ENCODE data around the gene KIR2DL3. TPM values are rescaled to one million over a fixed set of nuclear protein-coding genes. Genes with fewer than 3 reads are reported as not detected.
"Not testable (repeated sequence)": the region's sequence is repeated elsewhere in the genome, so short reads cannot be mapped to it uniquely, and the experiment has no call there.

Gene KIR2DL3
- total RNA-seq, 6 experiments from 2014 or later: not detected

GRCh38 chr19:54766464-54766863, 28.2 kb downstream of the KIR2DL3 start:
- DNase-seq; H3K27me3 Mint-ChIP-seq (ENCODE audit: insufficient read depth); H3K27ac Mint-ChIP-seq; H3K4me3 Mint-ChIP-seq; H3K4me1 Mint-ChIP-seq (ENCODE audit: low read depth): not testable (repeated sequence)
- peaks cover 10% of the 10 kb centered on the region; the same call in 1 of the 2 replicates for H3K36me3 Mint-ChIP-seq (ENCODE audit: low read depth)
- peaks cover 39% of the 10 kb centered on the region for H3K9me3 Mint-ChIP-seq

DNA sequence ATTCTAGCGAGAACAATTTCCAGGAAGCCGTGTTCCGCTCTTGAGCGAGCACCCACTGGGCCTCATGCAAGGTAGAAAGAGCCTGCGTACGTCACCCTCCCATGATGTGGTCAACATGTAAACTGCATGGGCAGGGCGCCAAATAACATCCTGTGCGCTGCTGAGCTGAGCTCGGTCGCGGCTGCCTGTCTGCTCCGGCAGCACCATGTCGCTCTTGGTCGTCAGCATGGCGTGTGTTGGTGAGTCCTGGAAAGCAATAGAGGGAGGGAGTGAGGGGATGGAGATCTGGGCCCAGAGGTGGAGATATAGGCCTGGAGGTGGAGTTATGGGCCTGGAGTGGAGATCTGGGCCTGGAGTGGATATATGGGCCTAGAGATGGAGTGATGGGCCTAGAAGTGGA, 31.3 kb downstream of the KIR2DL3 start, which contains the start of gene KIR2DL1:
TSS of gene KIR2DL1 (plus strand) at position 148 of the 400 bp plus-strand sequence. CDS start at position 206, 58 bp downstream.
- not testable (repeated sequence) for DNase-seq; H3K4me1 Mint-ChIP-seq (ENCODE audit: low read depth); H3K27ac Mint-ChIP-seq; H3K27me3 Mint-ChIP-seq (ENCODE audit: insufficient read depth); H3K4me3 Mint-ChIP-seq
- Mint-ChIP-seq H3K9me3 (peaks cover 59% of the 10 kb centered on the region), H3K36me3 (ENCODE audit: low read depth) (peaks cover 10% of the 10 kb centered on the region; the same call in 1 of the 2 replicates)

DNA sequence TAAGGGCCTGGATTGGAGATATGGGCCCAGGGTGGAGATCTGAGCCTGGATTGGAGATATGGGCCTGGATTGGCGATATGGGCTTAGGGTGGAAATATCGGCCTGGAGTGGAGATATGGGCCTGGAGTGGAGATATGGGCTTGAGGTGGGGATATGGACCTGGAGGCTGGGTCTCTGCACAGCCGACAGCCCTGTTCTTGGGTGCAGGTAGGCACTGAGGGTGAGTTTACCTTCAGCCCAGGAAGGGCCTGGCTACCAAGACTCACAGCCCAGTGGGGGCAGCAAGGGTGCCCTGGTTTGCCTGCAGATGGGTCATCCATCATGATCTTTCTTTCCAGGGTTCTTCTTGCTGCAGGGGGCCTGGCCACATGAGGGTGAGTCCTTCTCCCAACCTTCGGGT, 32.2 kb downstream of the KIR2DL3 start:
- not testable (repeated sequence) for H3K4me1 Mint-ChIP-seq (ENCODE audit: low read depth); H3K4me3 Mint-ChIP-seq; H3K27me3 Mint-ChIP-seq (ENCODE audit: insufficient read depth); H3K36me3 Mint-ChIP-seq (ENCODE audit: low read depth); H3K27ac Mint-ChIP-seq; DNase-seq
- peaks cover 60% of the 10 kb centered on the region for H3K9me3 Mint-ChIP-seq

DNA sequence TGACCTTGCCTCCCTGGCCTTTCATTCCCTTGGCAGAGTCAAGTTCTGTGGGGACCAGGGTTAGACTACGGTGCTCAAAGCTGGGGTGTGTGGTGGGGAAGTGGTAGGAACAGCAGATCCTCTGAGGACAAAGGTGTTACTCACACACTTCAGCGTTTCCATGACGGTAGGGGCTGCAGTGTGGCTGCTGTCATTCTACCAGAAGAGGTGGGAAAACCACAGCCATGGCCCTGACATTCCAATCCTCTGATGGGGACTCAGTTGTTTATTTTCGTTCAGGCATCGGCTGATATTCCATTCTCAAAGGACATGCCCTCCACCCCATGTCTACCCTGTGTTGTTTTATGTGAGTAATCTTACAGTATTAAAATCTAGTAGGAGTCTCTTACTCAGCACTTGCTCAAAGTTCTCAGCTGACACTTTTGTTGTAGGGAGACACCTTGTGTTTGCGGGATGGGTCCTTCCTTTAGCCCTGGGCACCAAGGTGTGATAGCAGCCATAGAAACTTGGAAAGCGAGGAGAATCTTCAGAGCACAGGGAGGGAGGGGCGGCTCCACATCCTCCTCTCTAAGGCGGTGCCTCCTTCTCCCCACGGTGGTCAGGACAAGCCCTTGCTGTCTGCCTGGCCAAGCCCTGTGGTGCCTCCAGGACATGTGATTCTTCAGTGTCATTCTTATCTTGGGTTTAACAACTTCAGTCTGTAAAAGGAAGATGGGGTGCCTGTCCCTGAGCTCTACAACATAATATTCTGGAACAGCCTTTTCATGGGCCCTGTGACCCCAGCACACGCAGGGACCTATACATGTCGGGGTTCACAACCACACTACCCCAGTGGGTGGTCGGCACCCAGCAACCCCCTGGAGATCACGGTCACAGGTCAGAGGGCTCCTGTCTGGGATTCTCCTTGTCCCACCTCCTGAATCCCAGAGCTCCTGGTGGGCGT, 33.0 kb downstream of the KIR2DL3 start:
- H3K27me3 Mint-ChIP-seq (ENCODE audit: insufficient read depth): not testable (repeated sequence)

DNA sequence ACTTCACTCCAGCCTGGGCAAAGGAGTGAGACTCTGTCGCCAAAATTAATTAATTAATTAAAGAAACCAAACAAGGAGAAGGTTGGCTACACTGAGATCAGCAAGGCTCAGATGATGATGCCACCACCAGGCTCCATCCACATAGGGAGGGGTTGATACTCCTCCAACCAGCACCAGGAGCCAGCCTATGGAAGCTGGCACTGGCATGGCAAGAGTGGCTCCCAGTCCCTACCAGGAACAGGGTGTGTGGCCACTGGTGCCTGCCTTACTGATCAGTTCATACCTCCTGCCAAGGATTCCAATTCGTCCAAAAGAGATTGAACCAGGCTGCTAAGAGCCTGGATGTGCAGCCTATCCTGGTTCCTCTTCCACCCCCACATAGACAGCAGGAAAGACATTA, 34.4 kb downstream of the KIR2DL3 start:
- not testable (repeated sequence) for H3K27me3 Mint-ChIP-seq (ENCODE audit: insufficient read depth)

More for the DNA sequence above, 33.0 kb downstream of the KIR2DL3 start:
- not testable (repeated sequence) for H3K36me3 Mint-ChIP-seq (ENCODE audit: low read depth); H3K4me1 Mint-ChIP-seq (ENCODE audit: low read depth); H3K27ac Mint-ChIP-seq; H3K4me3 Mint-ChIP-seq; DNase-seq
- H3K9me3 Mint-ChIP-seq: peaks cover 63% of the 10 kb centered on the region

GRCh38 chr19:54775095-54775815, 36.9 kb downstream of the KIR2DL3 start:
- not testable (repeated sequence) for H3K27me3 Mint-ChIP-seq (ENCODE audit: insufficient read depth); DNase-seq; H3K4me3 Mint-ChIP-seq; H3K4me1 Mint-ChIP-seq (ENCODE audit: low read depth); H3K36me3 Mint-ChIP-seq (ENCODE audit: low read depth); H3K27ac Mint-ChIP-seq
- peaks cover 67% of the 10 kb centered on the region for H3K9me3 Mint-ChIP-seq

More for the DNA sequence above, 34.4 kb downstream of the KIR2DL3 start:
- H3K27ac Mint-ChIP-seq; H3K4me3 Mint-ChIP-seq; H3K36me3 Mint-ChIP-seq (ENCODE audit: low read depth); H3K4me1 Mint-ChIP-seq (ENCODE audit: low read depth); DNase-seq: not testable (repeated sequence)
- H3K9me3 Mint-ChIP-seq: peaks cover 64% of the 10 kb centered on the region

- not testable (repeated sequence) for H3K27ac Mint-ChIP-seq; H3K36me3 Mint-ChIP-seq (ENCODE audit: low read depth); H3K4me3 Mint-ChIP-seq; H3K4me1 Mint-ChIP-seq (ENCODE audit: low read depth); DNase-seq; H3K27me3 Mint-ChIP-seq (ENCODE audit: insufficient read depth)
- H3K9me3 Mint-ChIP-seq: peaks cover 63% of the 10 kb centered on the region
Measured at GRCh38 chr19:54775830-54776229, 37.5 kb downstream of the KIR2DL3 start.

- H3K4me3 Mint-ChIP-seq; H3K27me3 Mint-ChIP-seq (ENCODE audit: insufficient read depth); H3K36me3 Mint-ChIP-seq (ENCODE audit: low read depth); H3K4me1 Mint-ChIP-seq (ENCODE audit: low read depth); DNase-seq; H3K27ac Mint-ChIP-seq: not testable (repeated sequence)
- peaks cover 60% of the 10 kb centered on the region for H3K9me3 Mint-ChIP-seq
Measured at GRCh38 chr19:54777851-54778250, 39.5 kb downstream of the KIR2DL3 start.

GRCh38 chr19:54778896-54779295, 40.6 kb downstream of the KIR2DL3 start:
- H3K36me3 Mint-ChIP-seq (ENCODE audit: low read depth); DNase-seq; H3K27me3 Mint-ChIP-seq (ENCODE audit: insufficient read depth); H3K27ac Mint-ChIP-seq; H3K4me3 Mint-ChIP-seq; H3K4me1 Mint-ChIP-seq (ENCODE audit: low read depth): not testable (repeated sequence)
- H3K9me3 Mint-ChIP-seq: peaks cover 58% of the 10 kb centered on the region

DNA sequence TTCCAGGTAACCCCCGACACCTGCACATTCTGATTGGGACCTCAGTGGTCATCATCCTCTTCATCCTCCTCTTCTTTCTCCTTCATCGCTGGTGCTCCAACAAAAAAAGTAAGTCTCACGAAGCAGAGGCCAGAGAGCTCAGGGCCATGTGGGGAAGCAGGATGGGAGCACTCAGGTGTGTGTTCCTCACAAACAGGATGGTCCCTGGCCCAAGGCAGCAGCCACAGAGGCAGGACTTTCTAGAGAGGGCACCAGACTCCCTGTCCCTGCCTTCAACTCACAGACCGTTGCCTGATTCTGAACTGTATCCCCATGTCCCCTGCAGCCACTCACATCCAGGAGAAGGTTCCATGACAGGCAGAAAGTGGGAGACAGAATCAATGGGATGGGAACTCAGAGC, 44.6 kb downstream of the KIR2DL3 start:
- H3K36me3 Mint-ChIP-seq (ENCODE audit: low read depth); H3K27me3 Mint-ChIP-seq (ENCODE audit: insufficient read depth); H3K4me3 Mint-ChIP-seq; DNase-seq; H3K4me1 Mint-ChIP-seq (ENCODE audit: low read depth); H3K27ac Mint-ChIP-seq: not testable (repeated sequence)
- peaks cover 47% of the 10 kb centered on the region for H3K9me3 Mint-ChIP-seq

GRCh38 chr19:54786091-54786723, 47.9 kb downstream of the KIR2DL3 start:
- not testable (repeated sequence) for H3K4me1 Mint-ChIP-seq (ENCODE audit: low read depth); H3K27ac Mint-ChIP-seq; H3K4me3 Mint-ChIP-seq; H3K36me3 Mint-ChIP-seq (ENCODE audit: low read depth); DNase-seq; H3K27me3 Mint-ChIP-seq (ENCODE audit: insufficient read depth)
- peaks cover 40% of the 10 kb centered on the region for H3K9me3 Mint-ChIP-seq

GRCh38 chr19:54788154-54788553, 49.8 kb downstream of the KIR2DL3 start:
- H3K27ac Mint-ChIP-seq; H3K4me1 Mint-ChIP-seq (ENCODE audit: low read depth); H3K27me3 Mint-ChIP-seq (ENCODE audit: insufficient read depth); H3K36me3 Mint-ChIP-seq (ENCODE audit: low read depth); H3K4me3 Mint-ChIP-seq; DNase-seq: not testable (repeated sequence)
- H3K9me3 Mint-ChIP-seq: peaks cover 28% of the 10 kb centered on the region
